Ascending aorta (tissue), 2 donors: Measurements from ENCODE around the gene MED8. TPM values are rescaled to one million over a fixed set of nuclear protein-coding genes. Genes with fewer than 3 reads are reported as not detected.

Experiments
- DNase-seq, 2 donors: peaks; one replicate each; pipeline ENCODE4 v3.0.0-alpha.2; 2019; ENCODE audit warnings: low spot score in 2 of 2
- H3K27ac ChIP-seq, 2 donors: fragments of 200-600 bp; sonication (generic); one replicate each; pipeline ENCODE4 v1.5.1; 2016 to 2017; ENCODE audit warnings: mild to moderate bottlenecking in 1 of 2
- H3K27me3 ChIP-seq: fragments of 200-600 bp; sonication (generic); one replicate; pipeline ENCODE4 v1.5.1; 2017
- H3K36me3 ChIP-seq, 2 donors: fragments of 200-600 bp; sonication (generic); one replicate each; pipeline ENCODE4 v1.5.1; 2016
- H3K4me1 ChIP-seq, 2 donors: fragments of 200-600 bp; sonication (generic); one replicate each; pipeline ENCODE4 v1.5.1; 2016 to 2017; ENCODE audit warnings: mild to moderate bottlenecking in 1 of 2
- H3K4me3 ChIP-seq, 2 donors: fragments of 200-600 bp; sonication (generic); one replicate each; pipeline ENCODE4 v1.5.1; 2016 to 2017; ENCODE audit warnings: mild to moderate bottlenecking in 1 of 2
- H3K9me3 ChIP-seq, 2 donors: fragments of 200-600 bp; sonication (generic); one replicate each; pipeline ENCODE4 v1.5.1; 2016
- CTCF ChIP-seq, 3 experiments: fragments of 200-600 bp in 2 of 3; fragments of 450-650 bp in 1 of 3; sonication (generic) in 2 of 3; IDR thresholded peaks; one replicate each; pipeline ENCODE4 v1.5.1; 2016 to 2019; ENCODE audit warnings: antibody characterized with exemption in 3 of 3, mild to moderate bottlenecking in 1 of 3, moderate library complexity in 1 of 3
- intact Hi-C: fragments of 100-400 bp; cut with DNase I; formaldehyde crosslinking; loops from one replicate; pipeline ENCODE4 v1.15.1; 2023
- total RNA-seq: library from RNA; depleted of rRNA; stranded (reverse); fragments of >200 nt; gene quantifications from one replicate; pipeline ENCODE4 v1.1.0, GENCODE V29; 2016

The MED8 gene
- total RNA-seq, 1 donor from 2014 or later = 15.3 TPM

GRCh38 chr1:43432171-43432860 is 42.7 kb upstream of the MED8 start:
- DNase-seq = peak in 1 of 2 donors; percentile 60
- no peaks in the 10 kb centered on the region for H3K9me3 ChIP-seq
- no peaks in the 10 kb centered on the region for H3K27me3 ChIP-seq
- TF ChIP-seq CTCF (IDR thresholded peaks at IDR 0.05) = no peak
- intact Hi-C loops = no loop called here
- no peaks in the 10 kb centered on the region for H3K4me1 ChIP-seq
- no peak overlapping the region for H3K27ac ChIP-seq
- no peak overlapping the region for H3K4me3 ChIP-seq
- peaks cover 62 to 74% of the 10 kb centered on the region in 2 donors for H3K36me3 ChIP-seq

- Histone ChIP-seq H3K27ac (no peak overlapping the region), H3K4me3 (no peak overlapping the region), H3K4me1 (no peaks in the 10 kb centered on the region), H3K27me3 (no peaks in the 10 kb centered on the region), H3K36me3 (peaks cover 68 to 80% of the 10 kb centered on the region in 2 donors), H3K9me3 (no peaks in the 10 kb centered on the region)
- TF ChIP-seq CTCF (IDR thresholded peaks at IDR 0.05) = no peak
- no peak for DNase-seq
- intact Hi-C loops = no loop called here
These were observed 42.1 kb upstream of the MED8 start for GRCh38 chr1:43431676-43432075.

DNA sequence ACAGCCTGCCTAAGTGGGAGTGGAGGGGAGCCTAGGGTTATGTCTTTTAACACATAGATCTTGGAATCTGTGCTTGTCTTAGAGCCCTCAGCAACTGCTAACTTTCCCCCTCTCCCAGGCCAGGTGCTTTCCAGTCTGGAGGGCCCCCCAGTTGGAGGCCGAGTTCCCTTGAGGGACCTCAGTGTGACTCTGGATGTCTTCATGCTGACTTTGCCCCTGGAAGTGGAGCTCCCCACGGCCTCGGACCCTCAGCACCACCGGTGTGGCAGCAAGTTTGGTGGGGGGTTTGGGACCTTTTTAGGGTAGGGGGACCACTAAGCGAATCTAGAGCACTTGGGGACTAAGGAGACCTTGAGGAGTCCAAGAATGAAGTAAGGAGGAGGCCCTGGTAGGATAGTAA is 41.2 kb upstream of the MED8 start:
- Histone ChIP-seq H3K4me1 (no peaks in the 10 kb centered on the region), H3K27me3 (no peaks in the 10 kb centered on the region), H3K36me3 (peaks cover 75 to 88% of the 10 kb centered on the region in 2 donors), H3K9me3 (no peaks in the 10 kb centered on the region), H3K27ac (no peak overlapping the region), H3K4me3 (no peak overlapping the region)
- TF ChIP-seq CTCF (IDR thresholded peaks at IDR 0.05) = no peak
- intact Hi-C loops = no loop called here
- no peak for DNase-seq

- intact Hi-C loops = no loop called here
These were observed 38.3 kb upstream of the MED8 start for GRCh38 chr1:43427941-43428340.

GRCh38 chr1:43427524-43427923 is 37.9 kb upstream of the MED8 start:
- no peak for TF ChIP-seq CTCF (IDR thresholded peaks at IDR 0.05)
- Histone ChIP-seq H3K27ac (no peak overlapping the region), H3K9me3 (no peaks in the 10 kb centered on the region), H3K4me3 (no peak overlapping the region), H3K4me1 (no peaks in the 10 kb centered on the region), H3K27me3 (no peaks in the 10 kb centered on the region), H3K36me3 (peaks cover 95 to 99% of the 10 kb centered on the region in 2 donors)
- intact Hi-C loops = no loop called here
- DNase-seq = no peak

More at GRCh38 chr1:43427941-43428340, 38.3 kb upstream of the MED8 start:
- TF ChIP-seq CTCF (IDR thresholded peaks at IDR 0.05) = no peak
- no peaks in the 10 kb centered on the region for H3K9me3 ChIP-seq
- no peak overlapping the region for H3K27ac ChIP-seq
- no peak for DNase-seq
- H3K4me3 ChIP-seq = no peak overlapping the region
- no peaks in the 10 kb centered on the region for H3K27me3 ChIP-seq
- H3K36me3 ChIP-seq = peaks cover 95 to 99% of the 10 kb centered on the region in 2 donors
- H3K4me1 ChIP-seq = no peaks in the 10 kb centered on the region
